ENCODE data around the gene SHROOM3. TPM values are rescaled to one million over a fixed set of nuclear protein-coding genes. Genes with fewer than 3 reads are reported as not detected.

Gene SHROOM3
- total and polyA plus RNA-seq, 2 experiments from 2014 or later, result 11.3 to 73.5 TPM

GRCh38 chr4:76576824-76577223, 141.8 kb downstream of the SHROOM3 start:
- H3K36me3 Mint-ChIP-seq (ENCODE audit: low read depth), result no peaks in the 10 kb centered on the region; the same call in 2 of the 3 replicates
- Histone ChIP-seq H3K79me2 (replicated peaks; ENCODE audit: insufficient read depth) (no peaks in the 10 kb centered on the region), H3K4me3 (no peak overlapping the region), H3K4me2 (no peak overlapping the region), H3K27ac (ENCODE audit: low read depth) (no peak overlapping the region), H3K36me3 (ENCODE audit: insufficient read depth) (no peaks in the 10 kb centered on the region), H4K20me1 (replicated peaks; ENCODE audit: insufficient read depth) (no peaks in the 10 kb centered on the region), H3K27me3 (ENCODE audit: insufficient read depth) (no peaks in the 10 kb centered on the region), H3K4me1 (ENCODE audit: insufficient read depth) (no peaks in the 10 kb centered on the region; the same call in 1 of the 2 replicates), H2AFZ (no peak overlapping the region), H3F3A (replicated peaks; ENCODE audit: low read depth) (no peaks in the 10 kb centered on the region), H3K9me2 (ENCODE audit: insufficient read depth) (0 out of 2 replicates have a peak, but pooled peaks cover 6% of the 10 kb centered on the region)
- DNase-seq (ENCODE audit: low spot score), result no peak
- no peaks in the 10 kb centered on the region for H3K9me3 Mint-ChIP-seq
- TF ChIP-seq ZNF462 (CRISPR knock-in tag; IDR thresholded peaks at IDR 0.05), result no peak
- TF ChIP-seq ZNF331 (CRISPR knock-in tag; IDR thresholded peaks at IDR 0.05; ENCODE audit: low read depth), result no peak
- no peak overlapping the region for H3K27ac Mint-ChIP-seq
- ATAC-seq, result no peak
- peaks cover 10% of the 10 kb centered on the region for H3K4me1 Mint-ChIP-seq
- H3K4me3 Mint-ChIP-seq, result no peak overlapping the region
- no peaks in the 10 kb centered on the region for H3K27me3 Mint-ChIP-seq (ENCODE audit: insufficient read depth, low read depth, poor library complexity)

GRCh38 chr4:76578002-76578560, 143.1 kb downstream of the SHROOM3 start:
- H3F3A ChIP-seq (replicated peaks; ENCODE audit: low read depth), result no peaks in the 10 kb centered on the region
- no peak for DNase-seq (ENCODE audit: low spot score)
- H4K20me1 ChIP-seq (replicated peaks; ENCODE audit: insufficient read depth), result no peaks in the 10 kb centered on the region
- no peak overlapping the region for H3K4me2 ChIP-seq
- H2AFZ ChIP-seq, result no peak overlapping the region
- H3K79me2 ChIP-seq (replicated peaks; ENCODE audit: insufficient read depth), result no peaks in the 10 kb centered on the region
- H3K9me2 ChIP-seq (ENCODE audit: insufficient read depth), result 0 out of 2 replicates have a peak, but pooled peaks cover 6% of the 10 kb centered on the region
- no peaks in the 10 kb centered on the region for H3K36me3 ChIP-seq (ENCODE audit: insufficient read depth)
- no peaks in the 10 kb centered on the region for H3K4me1 ChIP-seq (ENCODE audit: insufficient read depth)
- no peak overlapping the region for H3K4me3 ChIP-seq
- no peak for ATAC-seq
- Mint-ChIP-seq H3K4me1 (peaks cover 7% of the 10 kb centered on the region), H3K27ac (no peak overlapping the region), H3K4me3 (no peak overlapping the region), H3K27me3 (ENCODE audit: insufficient read depth, low read depth, poor library complexity) (no peaks in the 10 kb centered on the region), H3K36me3 (ENCODE audit: low read depth) (no peaks in the 10 kb centered on the region; the same call in 2 of the 3 replicates), H3K9me3 (no peaks in the 10 kb centered on the region)
- H3K27me3 ChIP-seq (ENCODE audit: insufficient read depth), result no peaks in the 10 kb centered on the region
- H3K27ac ChIP-seq (ENCODE audit: low read depth), result no peak overlapping the region
- no peak for TF ChIP-seq STAT1 (IDR thresholded peaks at IDR 0.05; ENCODE audit: unreplicated experiment)
- TF ChIP-seq ETS1 (IDR thresholded peaks at IDR 0.05), result no peak
- TF ChIP-seq, protein P1, sequence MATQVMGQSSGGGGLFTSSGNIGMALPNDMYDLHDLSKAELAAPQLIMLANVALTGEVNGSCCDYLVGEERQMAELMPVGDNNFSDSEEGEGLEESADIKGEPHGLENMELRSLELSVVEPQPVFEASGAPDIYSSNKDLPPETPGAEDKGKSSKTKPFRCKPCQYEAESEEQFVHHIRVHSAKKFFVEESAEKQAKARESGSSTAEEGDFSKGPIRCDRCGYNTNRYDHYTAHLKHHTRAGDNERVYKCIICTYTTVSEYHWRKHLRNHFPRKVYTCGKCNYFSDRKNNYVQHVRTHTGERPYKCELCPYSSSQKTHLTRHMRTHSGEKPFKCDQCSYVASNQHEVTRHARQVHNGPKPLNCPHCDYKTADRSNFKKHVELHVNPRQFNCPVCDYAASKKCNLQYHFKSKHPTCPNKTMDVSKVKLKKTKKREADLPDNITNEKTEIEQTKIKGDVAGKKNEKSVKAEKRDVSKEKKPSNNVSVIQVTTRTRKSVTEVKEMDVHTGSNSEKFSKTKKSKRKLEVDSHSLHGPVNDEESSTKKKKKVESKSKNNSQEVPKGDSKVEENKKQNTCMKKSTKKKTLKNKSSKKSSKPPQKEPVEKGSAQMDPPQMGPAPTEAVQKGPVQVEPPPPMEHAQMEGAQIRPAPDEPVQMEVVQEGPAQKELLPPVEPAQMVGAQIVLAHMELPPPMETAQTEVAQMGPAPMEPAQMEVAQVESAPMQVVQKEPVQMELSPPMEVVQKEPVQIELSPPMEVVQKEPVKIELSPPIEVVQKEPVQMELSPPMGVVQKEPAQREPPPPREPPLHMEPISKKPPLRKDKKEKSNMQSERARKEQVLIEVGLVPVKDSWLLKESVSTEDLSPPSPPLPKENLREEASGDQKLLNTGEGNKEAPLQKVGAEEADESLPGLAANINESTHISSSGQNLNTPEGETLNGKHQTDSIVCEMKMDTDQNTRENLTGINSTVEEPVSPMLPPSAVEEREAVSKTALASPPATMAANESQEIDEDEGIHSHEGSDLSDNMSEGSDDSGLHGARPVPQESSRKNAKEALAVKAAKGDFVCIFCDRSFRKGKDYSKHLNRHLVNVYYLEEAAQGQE (IDR thresholded peaks at IDR 0.05; ENCODE audit: unreplicated experiment), result no peak
- no peak for TF ChIP-seq ZNF331 (CRISPR knock-in tag; IDR thresholded peaks at IDR 0.05; ENCODE audit: low read depth)
- TF ChIP-seq, protein P2, sequence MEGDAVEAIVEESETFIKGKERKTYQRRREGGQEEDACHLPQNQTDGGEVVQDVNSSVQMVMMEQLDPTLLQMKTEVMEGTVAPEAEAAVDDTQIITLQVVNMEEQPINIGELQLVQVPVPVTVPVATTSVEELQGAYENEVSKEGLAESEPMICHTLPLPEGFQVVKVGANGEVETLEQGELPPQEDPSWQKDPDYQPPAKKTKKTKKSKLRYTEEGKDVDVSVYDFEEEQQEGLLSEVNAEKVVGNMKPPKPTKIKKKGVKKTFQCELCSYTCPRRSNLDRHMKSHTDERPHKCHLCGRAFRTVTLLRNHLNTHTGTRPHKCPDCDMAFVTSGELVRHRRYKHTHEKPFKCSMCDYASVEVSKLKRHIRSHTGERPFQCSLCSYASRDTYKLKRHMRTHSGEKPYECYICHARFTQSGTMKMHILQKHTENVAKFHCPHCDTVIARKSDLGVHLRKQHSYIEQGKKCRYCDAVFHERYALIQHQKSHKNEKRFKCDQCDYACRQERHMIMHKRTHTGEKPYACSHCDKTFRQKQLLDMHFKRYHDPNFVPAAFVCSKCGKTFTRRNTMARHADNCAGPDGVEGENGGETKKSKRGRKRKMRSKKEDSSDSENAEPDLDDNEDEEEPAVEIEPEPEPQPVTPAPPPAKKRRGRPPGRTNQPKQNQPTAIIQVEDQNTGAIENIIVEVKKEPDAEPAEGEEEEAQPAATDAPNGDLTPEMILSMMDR (conservative IDR thresholded peaks at IDR 0.05; ENCODE audit: low read depth in 2 of 2), result no peak
- TF ChIP-seq JUNB (IDR thresholded peaks at IDR 0.05; ENCODE audit: unreplicated experiment), result no peak
- no peak for TF ChIP-seq ZNF114 (CRISPR knock-in tag; IDR thresholded peaks at IDR 0.05)
- no peak for TF ChIP-seq EZH2phosphoT487 (IDR thresholded peaks at IDR 0.05; ENCODE audit: unreplicated experiment)

Data from GM23338 (cell line).